Measurements from ENCODE around the gene FGF6. TPM values are rescaled to one million over a fixed set of nuclear protein-coding genes. Genes with fewer than 3 reads are reported as not detected.

Gene FGF6
- total and polyA plus RNA-seq, 10 of the 15 experiments (the other 5 are each of a cell fraction or from before 2014, with no cell fraction given): not detected

DNA sequence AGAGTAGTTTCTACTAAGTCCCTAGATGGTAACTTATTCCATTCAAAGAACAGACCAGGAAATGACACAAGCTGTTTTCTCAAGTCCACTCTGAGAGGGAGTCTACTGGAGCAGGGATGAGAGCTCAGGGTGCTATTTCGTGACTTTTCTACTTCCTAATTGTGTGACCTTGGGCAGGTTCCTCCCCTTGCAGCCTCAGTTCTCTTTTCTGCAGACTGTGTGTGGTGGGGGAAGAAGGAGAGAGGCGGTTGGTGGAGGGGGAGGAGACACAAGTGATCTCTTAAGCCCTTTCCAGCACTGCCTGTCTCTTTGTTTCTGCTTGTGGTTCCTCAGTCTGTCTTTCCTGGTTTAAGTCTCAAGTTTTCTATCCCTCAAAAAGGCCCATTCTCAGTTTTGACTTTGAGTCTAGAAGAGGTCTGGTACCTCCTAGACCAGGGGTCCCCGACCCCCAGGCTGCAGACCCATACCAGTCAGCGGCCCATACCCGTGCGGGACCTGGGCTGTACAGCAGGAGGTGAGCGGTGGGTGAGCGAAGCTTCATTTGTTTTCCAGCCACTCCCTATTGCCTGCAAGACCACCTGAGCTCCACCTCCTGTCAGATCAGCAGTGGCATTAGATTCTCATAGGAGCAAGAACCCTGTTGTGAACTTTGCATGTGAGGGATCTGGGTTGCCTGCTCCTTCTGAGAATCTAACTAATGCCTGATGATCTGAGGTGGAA is 10.7 kb downstream of the FGF6 start (continued):
- TF ChIP-seq, protein P1, sequence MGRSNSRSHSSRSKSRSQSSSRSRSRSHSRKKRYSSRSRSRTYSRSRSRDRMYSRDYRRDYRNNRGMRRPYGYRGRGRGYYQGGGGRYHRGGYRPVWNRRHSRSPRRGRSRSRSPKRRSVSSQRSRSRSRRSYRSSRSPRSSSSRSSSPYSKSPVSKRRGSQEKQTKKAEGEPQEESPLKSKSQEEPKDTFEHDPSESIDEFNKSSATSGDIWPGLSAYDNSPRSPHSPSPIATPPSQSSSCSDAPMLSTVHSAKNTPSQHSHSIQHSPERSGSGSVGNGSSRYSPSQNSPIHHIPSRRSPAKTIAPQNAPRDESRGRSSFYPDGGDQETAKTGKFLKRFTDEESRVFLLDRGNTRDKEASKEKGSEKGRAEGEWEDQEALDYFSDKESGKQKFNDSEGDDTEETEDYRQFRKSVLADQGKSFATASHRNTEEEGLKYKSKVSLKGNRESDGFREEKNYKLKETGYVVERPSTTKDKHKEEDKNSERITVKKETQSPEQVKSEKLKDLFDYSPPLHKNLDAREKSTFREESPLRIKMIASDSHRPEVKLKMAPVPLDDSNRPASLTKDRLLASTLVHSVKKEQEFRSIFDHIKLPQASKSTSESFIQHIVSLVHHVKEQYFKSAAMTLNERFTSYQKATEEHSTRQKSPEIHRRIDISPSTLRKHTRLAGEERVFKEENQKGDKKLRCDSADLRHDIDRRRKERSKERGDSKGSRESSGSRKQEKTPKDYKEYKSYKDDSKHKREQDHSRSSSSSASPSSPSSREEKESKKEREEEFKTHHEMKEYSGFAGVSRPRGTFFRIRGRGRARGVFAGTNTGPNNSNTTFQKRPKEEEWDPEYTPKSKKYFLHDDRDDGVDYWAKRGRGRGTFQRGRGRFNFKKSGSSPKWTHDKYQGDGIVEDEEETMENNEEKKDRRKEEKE (IDR thresholded peaks at IDR 0.05): no peak
- TF ChIP-seq, protein P2, sequence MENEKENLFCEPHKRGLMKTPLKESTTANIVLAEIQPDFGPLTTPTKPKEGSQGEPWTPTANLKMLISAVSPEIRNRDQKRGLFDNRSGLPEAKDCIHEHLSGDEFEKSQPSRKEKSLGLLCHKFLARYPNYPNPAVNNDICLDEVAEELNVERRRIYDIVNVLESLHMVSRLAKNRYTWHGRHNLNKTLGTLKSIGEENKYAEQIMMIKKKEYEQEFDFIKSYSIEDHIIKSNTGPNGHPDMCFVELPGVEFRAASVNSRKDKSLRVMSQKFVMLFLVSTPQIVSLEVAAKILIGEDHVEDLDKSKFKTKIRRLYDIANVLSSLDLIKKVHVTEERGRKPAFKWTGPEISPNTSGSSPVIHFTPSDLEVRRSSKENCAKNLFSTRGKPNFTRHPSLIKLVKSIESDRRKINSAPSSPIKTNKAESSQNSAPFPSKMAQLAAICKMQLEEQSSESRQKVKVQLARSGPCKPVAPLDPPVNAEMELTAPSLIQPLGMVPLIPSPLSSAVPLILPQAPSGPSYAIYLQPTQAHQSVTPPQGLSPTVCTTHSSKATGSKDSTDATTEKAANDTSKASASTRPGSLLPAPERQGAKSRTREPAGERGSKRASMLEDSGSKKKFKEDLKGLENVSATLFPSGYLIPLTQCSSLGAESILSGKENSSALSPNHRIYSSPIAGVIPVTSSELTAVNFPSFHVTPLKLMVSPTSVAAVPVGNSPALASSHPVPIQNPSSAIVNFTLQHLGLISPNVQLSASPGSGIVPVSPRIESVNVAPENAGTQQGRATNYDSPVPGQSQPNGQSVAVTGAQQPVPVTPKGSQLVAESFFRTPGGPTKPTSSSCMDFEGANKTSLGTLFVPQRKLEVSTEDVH (IDR thresholded peaks at IDR 0.05; ENCODE audit: low read depth, partially characterized antibody): no peak

DNA sequence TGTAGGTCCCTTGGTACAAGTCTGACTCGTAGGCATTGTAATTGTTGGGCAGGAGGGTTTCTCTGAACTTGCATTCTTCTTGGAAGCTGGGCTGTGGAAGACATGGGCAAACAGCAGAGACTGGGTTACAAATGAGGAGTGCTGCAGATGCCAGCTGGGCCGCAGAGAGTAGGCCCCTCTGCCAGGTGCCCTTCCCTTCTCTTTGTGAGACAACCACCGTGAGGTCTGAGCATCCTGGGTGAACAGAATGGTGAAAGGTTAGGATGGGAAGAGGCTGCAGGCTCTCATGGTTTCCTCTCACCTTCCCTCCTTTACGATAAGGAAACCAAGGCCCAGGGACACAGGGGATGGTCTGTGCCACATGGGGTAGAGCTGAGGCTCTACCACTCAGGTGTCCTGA is 11.3 kb downstream of the FGF6 start:
- FAIRE-seq: no peak
- Histone ChIP-seq H3K27ac (ENCODE audit: control insufficient read depth, insufficient read depth) (no peak overlapping the region), H3K4me1 (ENCODE audit: control insufficient read depth, insufficient read depth, low read length) (0 out of 2 replicates have a peak, but pooled peaks cover 3% of the 10 kb centered on the region), H3K36me3 (ENCODE audit: control insufficient read depth in 2 of 2, insufficient read depth in 2 of 2, low read length in 1 of 2) (no peaks in the 10 kb centered on the region), H3K4me3 (no peak overlapping the region), H4K20me1 (ENCODE audit: control insufficient read depth, insufficient read depth) (no peaks in the 10 kb centered on the region), H3K27me3 (replicated peaks in 1 of 2; ENCODE audit: control insufficient read depth in 2 of 2, insufficient read depth in 2 of 2, low read length in 1 of 2) (no peaks in the 10 kb centered on the region; a peak in 1 of 4 replicates), H3K79me2 (ENCODE audit: control insufficient read depth, insufficient read depth, low read length) (no peaks in the 10 kb centered on the region), H3K9me3 (replicated peaks; ENCODE audit: control insufficient read depth, insufficient read depth, low read length) (peaks cover 6% of the 10 kb centered on the region; the same call in 2 of the 3 replicates), H2AFZ (ENCODE audit: control insufficient read depth, low read depth, low read length) (peak overlapping the region; percentile 40), H3K4me2 (ENCODE audit: control insufficient read depth, insufficient read depth) (no peak overlapping the region), H3K9ac (ENCODE audit: control insufficient read depth, insufficient read depth, low read length) (no peak overlapping the region)
- ChIA-PET RAD21 (ENCODE audit: unreplicated experiment) (no interaction called here), POLR2A (interaction anchor here (0.5 kb wide), 1 partner anchor 252 kb away, joined by 3 read pairs; no protein-coding TSS in a partner anchor), SMC1A (ENCODE audit: uncharacterized antibody, unreplicated experiment) (no interaction called here), CTCF (no interaction called here)
- DNase-seq (ENCODE audit: low read depth, low spot score): no peak
- 53% methylated on average over 4 of the region's 4 CpGs for WGBS (ENCODE audit: insufficient coverage, insufficient replicate concordance, low lambda C conversion rate, missing lambda C conversion rate)
- no peak for ATAC-seq
- in situ Hi-C loops (cut with MboI) (no loop called here), intact Hi-C loops (cut with micrococcal nuclease; ENCODE audit: unreplicated experiment) (no loop called here)
- BruUV-seq (replicated peaks): no TSS peak
- TF ChIP-seq, protein P3, sequence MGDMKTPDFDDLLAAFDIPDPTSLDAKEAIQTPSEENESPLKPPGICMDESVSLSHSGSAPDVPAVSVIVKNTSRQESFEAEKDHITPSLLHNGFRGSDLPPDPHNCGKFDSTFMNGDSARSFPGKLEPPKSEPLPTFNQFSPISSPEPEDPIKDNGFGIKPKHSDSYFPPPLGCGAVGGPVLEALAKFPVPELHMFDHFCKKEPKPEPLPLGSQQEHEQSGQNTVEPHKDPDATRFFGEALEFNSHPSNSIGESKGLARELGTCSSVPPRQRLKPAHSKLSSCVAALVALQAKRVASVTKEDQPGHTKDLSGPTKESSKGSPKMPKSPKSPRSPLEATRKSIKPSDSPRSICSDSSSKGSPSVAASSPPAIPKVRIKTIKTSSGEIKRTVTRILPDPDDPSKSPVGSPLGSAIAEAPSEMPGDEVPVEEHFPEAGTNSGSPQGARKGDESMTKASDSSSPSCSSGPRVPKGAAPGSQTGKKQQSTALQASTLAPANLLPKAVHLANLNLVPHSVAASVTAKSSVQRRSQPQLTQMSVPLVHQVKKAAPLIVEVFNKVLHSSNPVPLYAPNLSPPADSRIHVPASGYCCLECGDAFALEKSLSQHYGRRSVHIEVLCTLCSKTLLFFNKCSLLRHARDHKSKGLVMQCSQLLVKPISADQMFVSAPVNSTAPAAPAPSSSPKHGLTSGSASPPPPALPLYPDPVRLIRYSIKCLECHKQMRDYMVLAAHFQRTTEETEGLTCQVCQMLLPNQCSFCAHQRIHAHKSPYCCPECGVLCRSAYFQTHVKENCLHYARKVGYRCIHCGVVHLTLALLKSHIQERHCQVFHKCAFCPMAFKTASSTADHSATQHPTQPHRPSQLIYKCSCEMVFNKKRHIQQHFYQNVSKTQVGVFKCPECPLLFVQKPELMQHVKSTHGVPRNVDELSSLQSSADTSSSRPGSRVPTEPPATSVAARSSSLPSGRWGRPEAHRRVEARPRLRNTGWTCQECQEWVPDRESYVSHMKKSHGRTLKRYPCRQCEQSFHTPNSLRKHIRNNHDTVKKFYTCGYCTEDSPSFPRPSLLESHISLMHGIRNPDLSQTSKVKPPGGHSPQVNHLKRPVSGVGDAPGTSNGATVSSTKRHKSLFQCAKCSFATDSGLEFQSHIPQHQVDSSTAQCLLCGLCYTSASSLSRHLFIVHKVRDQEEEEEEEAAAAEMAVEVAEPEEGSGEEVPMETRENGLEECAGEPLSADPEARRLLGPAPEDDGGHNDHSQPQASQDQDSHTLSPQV (IDR thresholded peaks at IDR 0.05): no peak
- TF ChIP-seq MYC (IDR thresholded peaks at IDR 0.05; ENCODE audit: insufficient read depth, insufficient read length, insufficient replicate concordance, low read length, severe bottlenecking) (no peak), ZNF384 (IDR thresholded peaks at IDR 0.05; ENCODE audit: borderline replicate concordance, low read depth, low read length) (no peak), ZNF622 (IDR thresholded peaks at IDR 0.05) (no peak), HDAC2 (IDR thresholded peaks at IDR 0.05) (no peak), SREBF1 (IDR thresholded peaks at IDR 0.05; ENCODE audit: low read length) (no peak), EZH2 (IDR thresholded peaks at IDR 0.05; ENCODE audit: borderline replicate concordance, control insufficient read depth, low read depth, low read length) (no peak), SRF (IDR thresholded peaks at IDR 0.05; ENCODE audit: low read depth in 2 of 2, low read length in 2 of 2) (no peak)

Data from GM12878 (cell line).